ENCODE measurements around the gene GALR2.
"Not testable (repeated sequence)": the region's sequence is repeated elsewhere in the genome, so short reads cannot be mapped to it uniquely, and the experiment has no call there.

Gene GALR2

DNA sequence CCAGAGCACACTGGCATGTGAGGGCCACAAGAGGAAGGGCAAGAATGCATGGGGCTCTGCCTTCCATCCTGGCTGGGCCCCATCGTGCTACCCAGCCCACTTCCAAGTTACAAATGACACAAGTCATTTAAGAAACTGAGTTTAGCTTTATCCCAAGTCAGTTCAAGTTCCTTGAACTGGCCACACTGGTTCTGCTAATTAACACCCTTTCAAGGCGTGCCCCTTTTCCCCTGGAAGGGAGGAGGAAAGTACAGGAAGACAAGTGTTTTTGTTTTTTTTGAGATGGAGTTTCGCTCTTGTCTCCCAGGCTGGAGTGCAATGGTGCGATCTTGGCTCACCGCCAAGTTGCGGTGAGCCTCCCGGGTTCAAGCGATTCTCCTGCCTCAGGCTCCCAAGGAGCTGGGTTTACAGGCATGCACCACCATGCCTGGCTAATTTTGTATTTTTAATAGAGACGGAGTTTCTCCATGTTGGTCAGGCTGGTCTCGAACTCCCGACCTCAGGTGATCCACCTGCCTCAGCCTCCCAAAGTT, 30.0 kb upstream of the GALR2 start:
- H3K27ac Mint-ChIP-seq, H3K4me3 Mint-ChIP-seq, H3K9me3 Mint-ChIP-seq, H3K27me3 Mint-ChIP-seq: not testable (repeated sequence)
- peaks cover 14% of the 10 kb centered on the region for H3K36me3 Mint-ChIP-seq
- peaks cover 14% of the 10 kb centered on the region for H3K4me1 Mint-ChIP-seq

DNA sequence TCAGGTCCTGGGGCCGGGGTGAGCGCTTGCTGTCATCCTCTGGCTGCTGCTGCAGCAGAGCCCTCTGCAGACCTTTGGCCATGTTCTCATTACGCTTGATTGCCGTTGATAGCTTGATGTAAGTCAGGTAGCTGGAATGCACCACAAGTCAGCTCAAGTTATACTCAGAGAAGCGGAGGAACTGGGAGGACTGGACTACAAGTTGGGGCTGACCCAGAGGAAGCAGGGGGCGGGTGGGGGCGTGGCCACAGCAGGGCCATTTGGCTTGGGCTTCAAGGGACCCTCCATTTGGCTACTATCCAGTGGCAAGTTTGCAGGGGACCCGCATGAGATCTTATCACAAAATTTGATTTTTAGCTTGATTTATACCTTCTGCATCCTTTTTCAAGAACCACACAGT, 28.5 kb upstream of the GALR2 start:
- no peak overlapping the region for H3K4me3 Mint-ChIP-seq
- H3K9me3 Mint-ChIP-seq, result no peaks in the 10 kb centered on the region
- peaks cover 18% of the 10 kb centered on the region for H3K36me3 Mint-ChIP-seq
- H3K27me3 Mint-ChIP-seq, result no peaks in the 10 kb centered on the region
- peaks cover 23% of the 10 kb centered on the region for H3K4me1 Mint-ChIP-seq
- peak overlapping the region; percentile 23 for H3K27ac Mint-ChIP-seq

DNA sequence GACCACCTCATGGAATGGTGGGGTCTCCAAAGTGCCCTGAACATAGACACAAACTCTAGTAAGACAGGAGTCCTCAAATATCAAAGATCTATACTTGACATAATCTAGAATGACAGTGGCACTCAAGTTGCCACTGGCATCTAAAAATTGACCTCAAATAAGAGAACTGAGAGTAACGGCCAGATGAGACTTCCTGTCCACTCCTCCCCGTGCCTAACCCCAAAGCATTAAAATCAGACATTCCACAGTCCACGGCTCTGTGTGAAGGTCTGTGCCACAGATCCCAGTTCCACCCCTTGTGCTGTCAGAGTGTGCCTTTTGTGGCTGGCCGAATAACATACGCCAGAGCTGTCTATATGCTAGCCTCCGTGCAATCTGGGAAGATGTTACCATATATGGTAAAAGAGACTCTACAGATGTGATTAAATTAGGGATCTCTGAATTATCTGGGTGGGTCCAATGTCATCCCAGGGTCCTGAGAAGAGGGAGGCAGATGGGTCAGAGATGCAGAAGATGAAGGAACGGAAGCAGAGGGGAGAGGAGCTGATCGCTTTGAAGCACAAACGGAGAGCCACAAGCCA, 26.5 kb upstream of the GALR2 start:
- Mint-ChIP-seq H3K27me3 (no peaks in the 10 kb centered on the region), H3K27ac (peak overlapping the region; percentile 26), H3K9me3 (no peaks in the 10 kb centered on the region), H3K36me3 (peaks cover 17% of the 10 kb centered on the region), H3K4me3 (no peak overlapping the region), H3K4me1 (peaks cover 25% of the 10 kb centered on the region)

DNA sequence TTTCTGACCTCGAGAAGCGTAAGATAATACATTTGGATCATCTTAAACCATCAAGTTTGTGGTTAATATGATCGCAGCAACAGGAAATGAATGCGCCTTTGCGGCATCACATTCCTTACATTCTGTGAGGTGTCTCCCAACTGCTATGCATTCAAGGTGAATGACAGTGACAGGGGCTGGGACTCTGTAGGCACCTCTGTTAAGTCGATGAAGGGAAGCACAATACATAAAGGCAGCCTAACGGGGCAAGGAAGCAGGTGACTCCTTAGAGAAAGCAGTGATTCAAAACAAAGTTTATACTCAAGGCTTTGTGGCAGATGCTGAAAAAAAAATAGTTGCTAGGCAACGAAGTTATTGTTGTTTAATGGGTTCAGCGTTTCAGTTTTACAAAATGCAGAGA, 25.9 kb upstream of the GALR2 start:
- Mint-ChIP-seq H3K27ac (no peak overlapping the region), H3K36me3 (peaks cover 17% of the 10 kb centered on the region), H3K4me3 (no peak overlapping the region), H3K4me1 (peaks cover 31% of the 10 kb centered on the region), H3K27me3 (no peaks in the 10 kb centered on the region), H3K9me3 (no peaks in the 10 kb centered on the region)

- H3K4me1 Mint-ChIP-seq, result peaks cover 35% of the 10 kb centered on the region
- H3K27ac Mint-ChIP-seq, result peak overlapping the region; percentile 79
- H3K36me3 Mint-ChIP-seq, result peaks cover 17% of the 10 kb centered on the region
- H3K9me3 Mint-ChIP-seq, result no peaks in the 10 kb centered on the region
- no peaks in the 10 kb centered on the region for H3K27me3 Mint-ChIP-seq
- H3K4me3 Mint-ChIP-seq, result no peak overlapping the region
Measured at GRCh38 chr17:76049239-76049638, 25.3 kb upstream of the GALR2 start.

GRCh38 chr17:76049836-76050537, 24.6 kb upstream of the GALR2 start:
- peaks cover 35% of the 10 kb centered on the region for H3K4me1 Mint-ChIP-seq
- no peaks in the 10 kb centered on the region for H3K27me3 Mint-ChIP-seq
- no peaks in the 10 kb centered on the region for H3K9me3 Mint-ChIP-seq
- H3K4me3 Mint-ChIP-seq, result no peak overlapping the region
- peak overlapping the region; percentile 2 for H3K27ac Mint-ChIP-seq
- peaks cover 17% of the 10 kb centered on the region for H3K36me3 Mint-ChIP-seq

GRCh38 chr17:76050538-76051467, 23.8 kb upstream of the GALR2 start:
- peaks cover 15% of the 10 kb centered on the region for H3K36me3 Mint-ChIP-seq
- H3K27me3 Mint-ChIP-seq, result no peaks in the 10 kb centered on the region
- peak overlapping the region; percentile 2 for H3K27ac Mint-ChIP-seq
- peaks cover 35% of the 10 kb centered on the region for H3K4me1 Mint-ChIP-seq
- H3K4me3 Mint-ChIP-seq, result no peak overlapping the region
- no peaks in the 10 kb centered on the region for H3K9me3 Mint-ChIP-seq

DNA sequence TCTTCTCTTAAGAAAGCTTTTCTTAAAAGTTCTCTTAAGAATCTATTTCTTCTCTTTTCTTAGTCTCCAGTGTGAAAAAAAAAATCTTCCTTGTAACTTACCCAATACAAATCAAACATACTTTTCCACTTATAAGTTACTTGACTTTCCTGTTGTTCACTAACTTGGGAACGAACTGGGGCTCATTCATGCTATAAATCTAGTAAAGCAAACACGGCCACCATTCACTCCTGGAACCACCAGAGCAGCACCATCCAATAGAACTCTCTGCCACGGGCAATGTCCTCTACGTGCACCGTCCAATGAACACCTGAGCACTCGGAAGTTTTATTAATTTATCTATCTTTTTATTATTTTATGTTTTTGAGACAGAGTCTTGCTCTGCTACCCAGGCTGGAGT, 23.0 kb upstream of the GALR2 start:
- peak overlapping the region; percentile 79 for H3K27ac Mint-ChIP-seq
- H3K4me3 Mint-ChIP-seq, result no peak overlapping the region
- H3K9me3 Mint-ChIP-seq, result no peaks in the 10 kb centered on the region
- H3K4me1 Mint-ChIP-seq, result peaks cover 39% of the 10 kb centered on the region
- peaks cover 17% of the 10 kb centered on the region for H3K36me3 Mint-ChIP-seq
- no peaks in the 10 kb centered on the region for H3K27me3 Mint-ChIP-seq

DNA sequence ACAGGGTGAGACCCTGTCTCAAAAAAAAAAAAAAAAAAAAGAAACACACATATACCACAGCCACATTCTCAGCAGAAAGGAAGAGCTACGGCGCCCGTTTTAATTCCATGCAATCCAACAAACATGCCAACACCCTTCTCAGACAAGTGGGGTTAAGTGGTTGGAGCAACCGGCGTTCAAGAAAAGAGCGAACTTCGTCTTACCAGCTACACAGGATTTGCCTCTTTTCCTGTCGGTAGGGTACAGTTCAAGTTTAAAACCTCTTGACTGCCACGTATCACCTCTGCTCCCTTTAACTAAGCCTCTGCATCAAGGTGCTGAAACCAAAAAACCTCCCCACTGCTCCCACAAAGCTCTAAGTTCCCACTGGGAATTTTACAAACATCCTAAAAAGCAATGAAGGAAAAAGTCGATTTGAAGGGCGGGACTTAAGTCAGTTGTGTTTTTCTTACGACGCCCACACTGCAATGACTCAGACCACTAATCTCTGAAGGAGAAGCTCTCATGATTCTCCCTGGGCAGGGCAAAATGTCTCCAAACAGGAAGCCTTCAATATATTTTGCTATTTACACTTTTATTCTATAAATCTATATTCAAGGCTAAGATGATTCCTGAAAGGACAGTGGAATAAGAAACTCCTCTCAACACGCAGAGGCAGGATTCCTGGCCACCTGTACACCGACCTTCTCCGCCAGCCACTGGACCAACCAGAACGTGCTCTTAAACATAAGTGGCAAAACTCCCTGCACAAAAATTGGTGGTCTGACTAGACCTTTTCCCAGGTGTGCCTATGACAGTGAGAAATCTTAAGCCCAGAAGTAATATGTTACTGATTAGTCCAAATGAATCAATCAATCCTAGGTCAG, 21.1 kb upstream of the GALR2 start:
- peaks cover 13% of the 10 kb centered on the region for H3K36me3 Mint-ChIP-seq
- H3K4me3 Mint-ChIP-seq, result no peak overlapping the region
- H3K9me3 Mint-ChIP-seq, result no peaks in the 10 kb centered on the region
- H3K4me1 Mint-ChIP-seq, result peaks cover 34% of the 10 kb centered on the region
- H3K27me3 Mint-ChIP-seq, result no peaks in the 10 kb centered on the region
- H3K27ac Mint-ChIP-seq, result no peak overlapping the region

DNA sequence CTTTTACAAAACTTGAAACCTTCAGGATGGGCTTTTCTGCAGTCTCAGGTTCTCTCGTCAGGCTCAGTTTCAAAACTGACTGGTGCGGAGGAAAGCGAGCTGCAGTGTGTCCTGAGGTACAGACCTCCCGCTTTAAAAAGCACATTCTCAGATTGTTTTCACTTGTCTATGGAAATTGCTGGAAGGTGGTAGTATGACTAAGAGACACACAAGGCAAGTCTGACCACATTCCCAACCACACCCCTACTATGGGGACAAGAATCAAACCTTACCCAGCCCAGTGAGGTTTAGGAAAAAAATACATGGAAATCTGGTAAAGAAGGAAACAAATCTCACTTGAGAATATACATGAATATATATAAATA, 20.5 kb upstream of the GALR2 start:
- Mint-ChIP-seq H3K4me3 (no peak overlapping the region), H3K9me3 (no peaks in the 10 kb centered on the region), H3K27ac (no peak overlapping the region), H3K36me3 (peaks cover 14% of the 10 kb centered on the region), H3K4me1 (peaks cover 28% of the 10 kb centered on the region), H3K27me3 (no peaks in the 10 kb centered on the region)

DNA sequence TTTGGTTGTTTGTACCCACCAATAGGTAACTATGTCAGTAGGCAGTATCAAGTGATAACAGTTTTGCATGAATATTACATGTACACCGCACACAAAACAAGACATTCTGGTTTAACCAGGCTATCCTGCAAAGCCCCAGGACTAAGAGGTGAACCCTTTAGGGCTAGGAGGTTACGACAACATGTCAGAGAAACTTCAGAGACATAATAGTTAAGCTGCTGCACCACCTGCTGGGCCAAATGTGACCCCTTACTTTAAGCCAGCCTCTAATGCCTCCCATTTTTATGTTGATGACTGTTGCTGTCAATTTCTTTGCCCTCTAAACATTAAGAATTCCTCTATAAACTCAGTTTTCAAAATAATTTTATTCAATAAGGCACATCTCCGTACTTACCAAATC, 17.7 kb upstream of the GALR2 start:
- peaks cover 13% of the 10 kb centered on the region for H3K4me1 Mint-ChIP-seq
- peaks cover 10% of the 10 kb centered on the region for H3K36me3 Mint-ChIP-seq
- H3K27ac Mint-ChIP-seq, result no peak overlapping the region
- no peaks in the 10 kb centered on the region for H3K9me3 Mint-ChIP-seq
- H3K4me3 Mint-ChIP-seq, result no peak overlapping the region
- no peaks in the 10 kb centered on the region for H3K27me3 Mint-ChIP-seq

DNA sequence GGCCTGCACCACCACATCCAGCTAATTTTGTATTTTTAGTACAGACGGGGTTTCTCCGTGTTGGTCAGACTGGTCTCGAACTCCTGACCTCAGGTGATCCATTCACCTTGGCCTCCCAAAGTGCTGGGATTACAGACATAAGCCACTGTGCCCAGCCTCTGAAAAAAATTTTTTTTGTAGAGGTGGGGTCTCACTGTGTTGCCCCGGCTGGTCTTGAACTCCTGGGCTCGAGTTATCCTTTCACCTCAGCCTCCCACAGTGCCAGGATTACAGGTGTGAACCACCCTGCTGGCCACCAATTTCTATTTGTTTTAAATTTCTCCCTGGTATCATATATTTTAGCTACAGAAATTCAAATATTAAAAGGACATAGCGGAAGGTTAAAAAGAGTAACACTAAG, 16.3 kb upstream of the GALR2 start:
- H3K36me3 Mint-ChIP-seq, result peaks cover 10% of the 10 kb centered on the region

DNA sequence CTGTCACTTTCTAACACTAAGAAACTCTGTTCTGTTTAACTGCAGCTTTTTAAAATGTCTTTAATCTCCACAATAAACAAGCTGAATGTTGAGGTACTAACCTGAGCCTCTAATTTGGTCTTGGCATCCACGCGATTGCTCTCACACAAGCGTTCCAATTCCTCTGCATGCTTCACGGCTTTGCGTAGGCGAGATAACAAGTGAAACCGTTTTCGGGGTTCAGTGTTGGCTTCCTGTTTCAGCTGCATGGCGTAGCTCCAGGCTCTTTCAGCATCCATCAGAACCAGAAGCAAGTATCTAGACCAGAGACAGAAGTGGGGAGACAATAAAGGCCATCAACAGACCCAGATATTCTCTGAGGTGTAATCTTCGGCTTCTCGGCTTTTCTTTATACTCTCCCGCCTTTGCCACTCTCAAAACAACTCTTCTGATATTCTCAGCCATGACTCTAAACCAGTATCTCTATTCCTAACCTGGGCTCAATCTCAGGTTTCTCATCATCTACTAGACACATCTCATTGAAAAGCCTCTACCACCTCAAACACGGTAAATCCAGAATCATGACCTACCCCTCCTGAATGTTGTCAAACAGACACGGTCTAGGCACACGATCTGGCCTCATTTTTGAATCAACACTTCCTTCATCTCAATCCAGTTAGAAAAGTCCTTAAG, 10.6 kb upstream of the GALR2 start:
- Mint-ChIP-seq H3K4me3 (peak overlapping the region; percentile 58), H3K4me1 (peaks cover 26% of the 10 kb centered on the region), H3K9me3 (no peaks in the 10 kb centered on the region), H3K36me3 (peaks cover 20% of the 10 kb centered on the region), H3K27me3 (no peaks in the 10 kb centered on the region), H3K27ac (peak overlapping the region; percentile 93)

More for the DNA sequence above, 16.3 kb upstream of the GALR2 start:
- H3K4me3 Mint-ChIP-seq, H3K27ac Mint-ChIP-seq, H3K9me3 Mint-ChIP-seq, H3K27me3 Mint-ChIP-seq: not testable (repeated sequence)
- peaks cover 16% of the 10 kb centered on the region for H3K4me1 Mint-ChIP-seq

DNA sequence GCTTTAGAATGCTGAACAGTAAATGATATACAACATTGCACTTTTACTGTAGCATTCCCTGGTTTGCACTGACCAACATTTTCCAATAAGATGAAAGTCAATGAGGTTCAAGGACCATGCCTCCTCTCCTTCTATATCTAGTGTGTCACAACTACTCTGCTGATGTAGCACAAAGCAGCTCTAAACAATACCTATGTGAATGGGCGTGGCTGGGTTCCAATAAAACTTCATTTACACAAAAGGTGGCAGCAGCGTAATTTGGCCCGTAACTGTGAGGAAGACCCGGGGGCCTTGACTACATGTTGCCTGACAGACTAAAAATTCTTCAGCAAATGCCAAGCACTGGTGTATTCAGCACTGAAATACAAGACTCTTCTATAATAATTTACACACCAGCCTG, 8.8 kb upstream of the GALR2 start:
- H3K4me3 Mint-ChIP-seq, result no peak overlapping the region
- H3K4me1 Mint-ChIP-seq, result peaks cover 35% of the 10 kb centered on the region
- peak overlapping the region; percentile 23 for H3K27ac Mint-ChIP-seq
- H3K27me3 Mint-ChIP-seq, result no peaks in the 10 kb centered on the region
- peaks cover 15% of the 10 kb centered on the region for H3K36me3 Mint-ChIP-seq
- no peaks in the 10 kb centered on the region for H3K9me3 Mint-ChIP-seq
